Neural progenitor cell (in vitro differentiated cells): ENCODE measurements around the gene DNMT3A.

Source experiments
- EZH2 ChIP-seq: fragments of 200-600 bp; sonication (generic); IDR thresholded peaks from 2 replicates; pipeline ENCODE4 v1.6.1; 2017; ENCODE audit warnings: antibody characterized with exemption, mild to moderate bottlenecking, moderate library complexity
- TF ChIP-seq, protein P1 (sequence below): fragments of 200-600 bp; sonication (generic); IDR thresholded peaks from 2 replicates; pipeline ENCODE4 v1.5.1; 2017; ENCODE audit warnings: antibody characterized with exemption, mild to moderate bottlenecking

DNA sequence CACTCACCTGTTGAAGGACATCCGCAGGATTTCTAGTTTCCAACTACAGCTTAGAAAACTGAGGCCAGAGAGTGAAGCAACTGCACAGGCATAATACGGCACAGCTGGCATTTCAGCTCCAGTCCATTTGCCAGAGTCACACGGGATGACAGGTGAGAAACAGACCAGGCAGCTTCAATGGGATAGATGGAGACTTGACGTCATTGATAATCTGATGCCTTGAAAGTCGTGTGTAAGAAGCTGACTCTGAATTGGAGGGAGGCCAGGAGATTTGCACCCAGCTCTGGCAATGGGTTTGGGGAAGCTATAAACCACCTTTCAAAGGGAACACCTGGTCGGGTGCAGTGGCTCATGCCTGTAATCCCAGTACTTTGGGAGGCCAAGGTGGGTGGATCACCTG is 12.4 kb upstream of the DNMT3A start:
- no peak for TF ChIP-seq EZH2
- TF ChIP-seq, protein P1, sequence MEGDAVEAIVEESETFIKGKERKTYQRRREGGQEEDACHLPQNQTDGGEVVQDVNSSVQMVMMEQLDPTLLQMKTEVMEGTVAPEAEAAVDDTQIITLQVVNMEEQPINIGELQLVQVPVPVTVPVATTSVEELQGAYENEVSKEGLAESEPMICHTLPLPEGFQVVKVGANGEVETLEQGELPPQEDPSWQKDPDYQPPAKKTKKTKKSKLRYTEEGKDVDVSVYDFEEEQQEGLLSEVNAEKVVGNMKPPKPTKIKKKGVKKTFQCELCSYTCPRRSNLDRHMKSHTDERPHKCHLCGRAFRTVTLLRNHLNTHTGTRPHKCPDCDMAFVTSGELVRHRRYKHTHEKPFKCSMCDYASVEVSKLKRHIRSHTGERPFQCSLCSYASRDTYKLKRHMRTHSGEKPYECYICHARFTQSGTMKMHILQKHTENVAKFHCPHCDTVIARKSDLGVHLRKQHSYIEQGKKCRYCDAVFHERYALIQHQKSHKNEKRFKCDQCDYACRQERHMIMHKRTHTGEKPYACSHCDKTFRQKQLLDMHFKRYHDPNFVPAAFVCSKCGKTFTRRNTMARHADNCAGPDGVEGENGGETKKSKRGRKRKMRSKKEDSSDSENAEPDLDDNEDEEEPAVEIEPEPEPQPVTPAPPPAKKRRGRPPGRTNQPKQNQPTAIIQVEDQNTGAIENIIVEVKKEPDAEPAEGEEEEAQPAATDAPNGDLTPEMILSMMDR, result no peak
